Right ventricle myocardium superior (tissue), 1 donor: ENCODE data around the gene TACR2. TPM values are rescaled to one million over a fixed set of nuclear protein-coding genes. Genes with fewer than 3 reads are reported as not detected.

ENCODE experiments used
- ATAC-seq: fragments of 200-7000 bp; cut with Tn5 transposase; one replicate; pipeline ENCODE4 v1.9.1; 2020; ENCODE audit warnings: mild to moderate bottlenecking; ENCODE audit not compliant: poor library complexity
- DNase-seq: peaks from one replicate; pipeline ENCODE4 v3.0.0-alpha.2; 2020
- intact Hi-C: fragments of 100-400 bp; cut with DNase I; formaldehyde crosslinking; loops from one replicate; pipeline ENCODE4 v1.11.2; 2022
- long read RNA-seq: library from polyadenylated mRNA; unstranded; transcript quantifications from one replicate; pipeline ENCODE4 v2.0.0, GENCODE V29; 2021
- total RNA-seq: library from RNA; stranded (reverse); fragmentation: NEBNext Ultra II Directional; extraction: Animal tissue kit (Norgen Biotek cat#: 25700); gene quantifications from one replicate; pipeline ENCODE4 v1.2.1, GENCODE V29; 2021
- donor health status: DM: no; HTN: yes; CAD: no; lungs with severe emphysema.

TACR2 gene
- 0.24 TPM for total RNA-seq
- long read RNA-seq = 0 reads

GRCh38 chr10:69416695-69417094, at the start of gene TACR2:
TACR2 (minus strand) TSS chr10:69416918; CDS start chr10:69416323, 595 bp downstream.
- intact Hi-C loops = no loop called here
- ATAC-seq = no peak
- no peak for DNase-seq

GRCh38 chr10:69466158-69466490, 49.4 kb upstream of the TACR2 start:
- DNase-seq (no peak), ATAC-seq (no peak)
- intact Hi-C loops = no loop called here

GRCh38 chr10:69465457-69466157, 48.9 kb upstream of the TACR2 start:
- DNase-seq (no peak), ATAC-seq (no peak)
- intact Hi-C loops = no loop called here

- ATAC-seq = peak; percentile 67
- DNase-seq = peak; percentile 64
- intact Hi-C loops = no loop called here
Observed at GRCh38 chr10:69464801-69465401, 48.2 kb upstream of the TACR2 start.

GRCh38 chr10:69464401-69464800, 47.7 kb upstream of the TACR2 start:
- DNase-seq (no peak), ATAC-seq (no peak)
- intact Hi-C loops = no loop called here

- DNase-seq (no peak), ATAC-seq (no peak)
- intact Hi-C loops = no loop called here
Observed at GRCh38 chr10:69463886-69464285, 47.2 kb upstream of the TACR2 start.

- DNase-seq (no peak), ATAC-seq (peak; percentile 42)
- intact Hi-C loops = no loop called here
Observed at GRCh38 chr10:69461243-69462025, 44.7 kb upstream of the TACR2 start.

- ATAC-seq (no peak), DNase-seq (no peak)
- intact Hi-C loops = no loop called here
Observed at GRCh38 chr10:69460576-69461242, 44.0 kb upstream of the TACR2 start.

- intact Hi-C loops = no loop called here
- no peak for ATAC-seq
Observed at GRCh38 chr10:69459893-69460575, 43.3 kb upstream of the TACR2 start.

GRCh38 chr10:69459101-69459790, 42.5 kb upstream of the TACR2 start:
- no peak for ATAC-seq
- intact Hi-C loops = no loop called here

More at GRCh38 chr10:69459893-69460575, 43.3 kb upstream of the TACR2 start:
- DNase-seq = no peak

GRCh38 chr10:69458430-69459100, 41.8 kb upstream of the TACR2 start:
- DNase-seq (no peak), ATAC-seq (no peak)
- intact Hi-C loops = no loop called here

More at GRCh38 chr10:69459101-69459790, 42.5 kb upstream of the TACR2 start:
- DNase-seq = no peak

- DNase-seq = no peak
- ATAC-seq = no peak
- intact Hi-C loops = no loop called here
Observed at GRCh38 chr10:69457771-69458237, 41.1 kb upstream of the TACR2 start.

- ATAC-seq = no peak
- DNase-seq = no peak
- intact Hi-C loops = no loop called here
Observed at GRCh38 chr10:69456880-69457693, 40.4 kb upstream of the TACR2 start.

- DNase-seq (no peak), ATAC-seq (no peak)
- intact Hi-C loops = no loop called here
Observed at GRCh38 chr10:69455006-69455763, 38.5 kb upstream of the TACR2 start.

GRCh38 chr10:69453795-69454194, 37.1 kb upstream of the TACR2 start:
- no peak for DNase-seq
- no peak for ATAC-seq
- intact Hi-C loops = no loop called here
